Erythroblast (primary cell): ENCODE measurements around the gene DND1.

ENCODE experiments used
- GATA1 ChIP-seq: IDR thresholded peaks from 2 replicates; pipeline ENCODE4 v1.6.1; 2011; ENCODE audit warnings: low read depth, mild to moderate bottlenecking, control low read depth, low read length, moderate library complexity
- POLR2A ChIP-seq: IDR thresholded peaks from 2 replicates; pipeline ENCODE4 v1.6.1; 2011; ENCODE audit warnings: mild to moderate bottlenecking, low read length

- no peak for TF ChIP-seq POLR2A
- no peak for TF ChIP-seq GATA1
These were observed 4.6 kb upstream of the DND1 start for GRCh38 chr5:140677947-140678346.
